Tibial artery (tissue), 4 donors: ENCODE data around the gene ECSCR.

Experiments
- DNase-seq, 2 donors: peaks; one replicate each; pipeline ENCODE4 v3.0.0-alpha.2; 2019
- H3K27ac ChIP-seq, 2 donors: fragments of 200-600 bp; sonication (generic) in 1 of 2; 1 replicate in 1 of 2; 2 replicates in 1 of 2; pipeline ENCODE4 v1.5.1; 2018 to 2019; ENCODE audit warnings: mild to moderate bottlenecking in 1 of 2
- H3K27me3 ChIP-seq, 2 donors: fragments of 200-600 bp; sonication (generic) in 1 of 2; one replicate each; pipeline versions ENCODE4 v1.5.1 to v1.6.0; 2016 to 2019
- H3K36me3 ChIP-seq, 3 donors: fragments of 200-600 bp; sonication (generic) in 2 of 3; one replicate each; pipeline ENCODE4 v1.5.1; 2016 to 2019; ENCODE audit warnings: mild to moderate bottlenecking in 2 of 3
- H3K4me1 ChIP-seq, 4 donors: fragments of 200-600 bp; sonication (generic) in 2 of 4; 1 replicate in 3 of 4; 2 replicates in 1 of 4; pipeline ENCODE4 v1.5.1; 2016 to 2019
- H3K4me3 ChIP-seq, 2 donors: fragments of 200-600 bp; sonication (generic) in 1 of 2; 1 replicate in 1 of 2; 2 replicates in 1 of 2; pipeline ENCODE4 v1.5.1; 2018 to 2019; ENCODE audit warnings: mild to moderate bottlenecking in 2 of 2
- H3K9me3 ChIP-seq, 3 donors: fragments of 200-600 bp; sonication (generic) in 1 of 3; one replicate each; pipeline ENCODE4 v1.5.1; 2016 to 2019
- intact Hi-C: fragments of 100-400 bp; cut with DNase I; formaldehyde crosslinking; loops from one replicate; pipeline ENCODE4 v1.15.0; 2023; ENCODE audit warnings: low total_unique reads
- TF ChIP-seq, protein P1 (sequence below), 2 experiments: fragments of 200-600 bp in 1 of 2; fragments of 450-650 bp in 1 of 2; IDR thresholded peaks; one replicate each; pipeline ENCODE4 v1.5.1; 2017 to 2019; ENCODE audit warnings: antibody characterized with exemption in 2 of 2, mild to moderate bottlenecking in 1 of 2, moderate library complexity in 1 of 2

Gene ECSCR

DNA sequence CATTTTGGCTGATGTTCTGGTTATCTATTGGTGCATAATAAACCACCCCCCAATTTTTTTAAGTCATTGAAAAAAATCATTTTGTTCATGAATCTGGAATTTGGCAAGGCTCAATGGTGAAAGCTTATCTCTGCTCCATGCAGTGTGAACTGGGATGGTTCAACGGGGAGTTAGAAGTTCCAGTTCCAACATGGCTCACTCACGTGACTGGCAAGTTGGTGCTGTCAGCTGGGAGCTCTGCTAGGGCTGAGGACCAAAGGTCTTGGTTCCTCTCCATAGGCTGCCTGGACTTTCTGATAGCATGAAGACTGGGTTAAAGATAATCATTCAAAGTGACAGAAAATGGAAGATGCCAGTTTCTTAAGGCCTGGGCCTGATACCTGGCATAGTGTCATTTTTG is 55.6 kb downstream of the ECSCR start:
- peaks cover 0 to 4% (median 0%) of the 10 kb centered on the region in 3 donors for H3K36me3 ChIP-seq
- H3K4me1 ChIP-seq, result peaks cover 0 to 34% (median 17%) of the 10 kb centered on the region in 4 donors
- H3K4me3 ChIP-seq, result no peak overlapping the region
- H3K27me3 ChIP-seq, result no peaks in the 10 kb centered on the region
- H3K9me3 ChIP-seq, result no peaks in the 10 kb centered on the region
- no peak overlapping the region for H3K27ac ChIP-seq
- TF ChIP-seq, protein P1, sequence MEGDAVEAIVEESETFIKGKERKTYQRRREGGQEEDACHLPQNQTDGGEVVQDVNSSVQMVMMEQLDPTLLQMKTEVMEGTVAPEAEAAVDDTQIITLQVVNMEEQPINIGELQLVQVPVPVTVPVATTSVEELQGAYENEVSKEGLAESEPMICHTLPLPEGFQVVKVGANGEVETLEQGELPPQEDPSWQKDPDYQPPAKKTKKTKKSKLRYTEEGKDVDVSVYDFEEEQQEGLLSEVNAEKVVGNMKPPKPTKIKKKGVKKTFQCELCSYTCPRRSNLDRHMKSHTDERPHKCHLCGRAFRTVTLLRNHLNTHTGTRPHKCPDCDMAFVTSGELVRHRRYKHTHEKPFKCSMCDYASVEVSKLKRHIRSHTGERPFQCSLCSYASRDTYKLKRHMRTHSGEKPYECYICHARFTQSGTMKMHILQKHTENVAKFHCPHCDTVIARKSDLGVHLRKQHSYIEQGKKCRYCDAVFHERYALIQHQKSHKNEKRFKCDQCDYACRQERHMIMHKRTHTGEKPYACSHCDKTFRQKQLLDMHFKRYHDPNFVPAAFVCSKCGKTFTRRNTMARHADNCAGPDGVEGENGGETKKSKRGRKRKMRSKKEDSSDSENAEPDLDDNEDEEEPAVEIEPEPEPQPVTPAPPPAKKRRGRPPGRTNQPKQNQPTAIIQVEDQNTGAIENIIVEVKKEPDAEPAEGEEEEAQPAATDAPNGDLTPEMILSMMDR (IDR thresholded peaks at IDR 0.05), result no peak
- intact Hi-C loops, result no loop called here
- DNase-seq, result no peak

DNA sequence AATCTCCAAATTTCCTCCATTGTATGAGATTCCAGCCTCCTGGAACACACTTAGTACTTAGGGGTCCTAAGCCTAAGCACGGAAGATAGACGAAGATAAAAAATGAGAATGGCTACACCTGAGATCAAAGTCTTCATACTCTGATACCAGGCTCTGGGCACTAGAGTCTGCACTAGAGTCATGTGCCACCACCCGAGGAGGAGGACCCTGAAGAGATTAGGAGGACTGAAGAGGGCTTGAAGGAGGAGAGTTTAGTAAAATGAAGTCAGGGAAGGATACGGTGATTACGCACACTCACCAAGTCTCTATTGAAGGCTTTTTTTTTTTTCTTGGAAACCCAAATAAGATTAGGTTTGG is 58.1 kb downstream of the ECSCR start:
- H3K36me3 ChIP-seq, result no peaks in the 10 kb centered on the region
- peak overlapping the region; percentile 54 to 59 for H3K4me3 ChIP-seq
- no peak for DNase-seq
- intact Hi-C loops, result no loop called here
- TF ChIP-seq, protein P1 (IDR thresholded peaks at IDR 0.05), result no peak
- H3K27ac ChIP-seq, result peak overlapping the region; percentile 88 to 90
- no peaks in the 10 kb centered on the region for H3K27me3 ChIP-seq
- no peaks in the 10 kb centered on the region for H3K9me3 ChIP-seq
- H3K4me1 ChIP-seq, result peaks cover 0 to 15% (median 10%) of the 10 kb centered on the region in 4 donors

DNA sequence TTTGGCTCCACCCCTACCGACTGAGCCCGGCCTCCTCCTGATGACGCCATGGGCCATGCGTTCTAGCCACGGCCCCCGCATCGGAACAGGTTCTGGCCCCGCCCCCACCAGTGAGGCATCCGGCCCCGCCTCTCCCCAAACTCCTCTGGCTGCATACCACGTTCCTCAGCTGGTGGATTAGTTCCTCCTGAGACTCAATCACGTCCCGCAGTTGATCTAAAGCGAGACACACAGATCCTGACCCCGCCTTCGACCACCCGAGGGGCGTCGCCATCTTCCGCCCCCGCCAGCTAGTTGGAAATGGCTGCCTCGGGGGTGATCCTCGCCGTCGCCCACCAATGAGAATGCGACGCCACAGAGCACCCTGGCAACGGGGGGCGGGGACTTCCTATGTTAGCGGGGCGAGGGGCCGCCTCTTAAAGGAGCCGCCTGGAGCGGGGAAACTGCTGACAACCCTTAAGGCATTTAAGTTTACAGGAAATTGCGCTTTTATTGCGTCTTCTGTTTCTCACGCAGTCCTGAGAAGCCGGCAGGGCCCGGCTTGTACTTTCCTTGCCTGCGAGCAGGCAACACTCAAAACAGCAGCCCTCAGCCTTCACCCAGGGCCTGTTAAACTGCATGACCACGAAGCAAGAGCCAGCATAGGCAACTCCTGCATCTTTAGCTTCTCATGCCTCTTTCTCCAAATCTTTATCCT is 58.6 kb downstream of the ECSCR start, which contains the start of gene SPATA24:
Gene SPATA24 (minus strand): TSS at position 303 of the 697 bp plus-strand sequence. CDS start 29 bp downstream, at position 274.
- H3K4me3 ChIP-seq, result peak within 1 kb of the TSS; percentile 54 to 59
- H3K9me3 ChIP-seq, result no peaks in the 10 kb centered on the region
- H3K4me1 ChIP-seq, result peaks cover 0 to 15% (median 10%) of the 10 kb centered on the region in 4 donors
- TF ChIP-seq, protein P1 (IDR thresholded peaks at IDR 0.05), result no peak
- H3K27ac ChIP-seq, result peak within 1 kb of the TSS; percentile 88 to 90
- peak; percentile 98 to 99 for DNase-seq
- H3K27me3 ChIP-seq, result no peaks in the 10 kb centered on the region
- no peaks in the 10 kb centered on the region for H3K36me3 ChIP-seq
- intact Hi-C loops, result no loop called here

DNA sequence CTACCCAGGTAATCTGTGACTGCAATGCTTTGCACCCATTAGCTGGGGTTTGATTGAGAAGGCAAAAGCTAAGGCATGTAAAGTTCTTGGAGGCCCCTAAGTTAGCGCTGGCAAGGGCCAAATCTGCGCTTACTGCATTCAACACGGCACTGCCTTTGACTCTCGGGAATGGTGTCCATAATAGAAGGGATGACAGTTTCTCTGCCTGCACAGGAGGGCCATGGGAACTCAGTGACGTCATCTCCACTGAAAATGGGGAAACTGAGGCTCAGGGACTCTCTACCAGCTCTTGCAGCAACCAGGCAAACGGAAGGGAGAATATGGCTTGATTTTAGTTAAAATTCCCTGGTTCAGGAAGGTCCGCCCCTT is 59.1 kb downstream of the ECSCR start:
- no peaks in the 10 kb centered on the region for H3K36me3 ChIP-seq
- H3K9me3 ChIP-seq, result no peaks in the 10 kb centered on the region
- TF ChIP-seq, protein P1 (IDR thresholded peaks at IDR 0.05), result no peak
- H3K4me1 ChIP-seq, result peaks cover 0 to 15% (median 10%) of the 10 kb centered on the region in 4 donors
- no peak for DNase-seq
- intact Hi-C loops, result no loop called here
- peak overlapping the region; percentile 54 to 59 for H3K4me3 ChIP-seq
- H3K27ac ChIP-seq, result peak overlapping the region; percentile 88 to 90
- no peaks in the 10 kb centered on the region for H3K27me3 ChIP-seq

DNA sequence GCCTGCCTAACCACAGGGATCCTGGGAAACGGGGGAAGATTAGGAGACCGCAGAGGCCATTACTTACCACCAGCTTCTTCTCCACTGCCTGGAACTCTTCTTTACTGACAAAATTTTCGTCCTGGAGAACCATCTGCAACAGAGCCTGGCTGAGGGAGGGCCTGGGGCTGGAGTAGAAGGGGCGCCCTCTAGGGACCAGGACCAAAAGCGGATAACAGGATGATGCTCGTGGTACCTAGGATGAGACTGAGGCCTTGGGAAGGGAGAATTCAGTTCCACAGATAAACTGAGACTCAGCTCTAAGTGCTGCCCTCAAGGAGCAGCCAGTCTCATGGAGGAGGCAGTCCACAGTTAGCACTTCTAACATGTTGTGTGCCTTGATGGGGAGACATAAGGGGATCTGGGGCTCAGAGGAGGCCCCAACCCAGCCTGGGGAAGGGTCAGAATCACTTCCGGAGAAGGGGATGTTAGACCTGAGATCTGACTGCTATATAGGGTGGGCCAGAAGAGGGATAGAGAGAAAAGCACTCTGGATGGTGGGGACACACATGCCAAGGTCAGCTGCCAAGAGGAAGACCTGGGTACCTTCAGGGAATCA is 59.9 kb downstream of the ECSCR start:
- intact Hi-C loops, result no loop called here
- no peaks in the 10 kb centered on the region for H3K27me3 ChIP-seq
- no peaks in the 10 kb centered on the region for H3K9me3 ChIP-seq
- peaks cover 0 to 20% (median 10%) of the 10 kb centered on the region in 4 donors for H3K4me1 ChIP-seq
- DNase-seq, result no peak
- no peak overlapping the region for H3K4me3 ChIP-seq
- no peaks in the 10 kb centered on the region for H3K36me3 ChIP-seq
- H3K27ac ChIP-seq, result peak overlapping the region; percentile 88 to 90
- TF ChIP-seq, protein P1 (IDR thresholded peaks at IDR 0.05), result no peak
